Measurements from ENCODE around the gene FAM78B. TPM values are rescaled to one million over a fixed set of nuclear protein-coding genes. Genes with fewer than 3 reads are reported as not detected.

Gene FAM78B
- total RNA-seq, 1 donor from 2014 or later: 1.0 TPM

GRCh38 chr1:166141969-166142368 is 24.8 kb downstream of the FAM78B start:
- Histone ChIP-seq H3K36me3 (ENCODE audit: control insufficient read depth in 3 of 3, insufficient read depth in 3 of 3, low read length in 3 of 3) (no peaks in the 10 kb centered on the region), H3K9ac (ENCODE audit: low read depth in 1 of 3, low read length in 3 of 3) (no peak overlapping the region), H3K27ac (ENCODE audit: low read depth, low read length) (no peak overlapping the region), H3K27me3 (ENCODE audit: control insufficient read depth in 3 of 3, insufficient read depth in 3 of 3, low read length in 3 of 3) (no peaks in the 10 kb centered on the region), H3K4me3 (ENCODE audit: low read length in 3 of 3) (no peak overlapping the region), H3K4me1 (ENCODE audit: control insufficient read depth in 3 of 3, insufficient read depth in 3 of 3, low read length in 3 of 3) (peaks cover 0 to 12% (median 0%) of the 10 kb centered on the region in 3 donors), H3K9me3 (ENCODE audit: control insufficient read depth in 3 of 3, low read length in 3 of 3) (no peaks in the 10 kb centered on the region)

- no peaks in the 10 kb centered on the region for H3K9me3 ChIP-seq (ENCODE audit: control insufficient read depth in 3 of 3, low read length in 3 of 3)
- H3K4me3 ChIP-seq (ENCODE audit: low read length in 3 of 3): no peak overlapping the region
- no peak overlapping the region for H3K27ac ChIP-seq (ENCODE audit: low read depth, low read length)
- peaks cover 0 to 12% (median 0%) of the 10 kb centered on the region in 3 donors for H3K4me1 ChIP-seq (ENCODE audit: control insufficient read depth in 3 of 3, insufficient read depth in 3 of 3, low read length in 3 of 3)
- no peaks in the 10 kb centered on the region for H3K36me3 ChIP-seq (ENCODE audit: control insufficient read depth in 3 of 3, insufficient read depth in 3 of 3, low read length in 3 of 3)
- H3K9ac ChIP-seq (ENCODE audit: low read depth in 1 of 3, low read length in 3 of 3): no peak overlapping the region
- no peaks in the 10 kb centered on the region for H3K27me3 ChIP-seq (ENCODE audit: control insufficient read depth in 3 of 3, insufficient read depth in 3 of 3, low read length in 3 of 3)
These were observed 26.6 kb downstream of the FAM78B start for GRCh38 chr1:166140251-166140650.

- Histone ChIP-seq H3K9me3 (ENCODE audit: control insufficient read depth in 3 of 3, low read length in 3 of 3) (no peaks in the 10 kb centered on the region), H3K27me3 (ENCODE audit: control insufficient read depth in 3 of 3, insufficient read depth in 3 of 3, low read length in 3 of 3) (no peaks in the 10 kb centered on the region), H3K4me3 (ENCODE audit: low read length in 3 of 3) (no peak overlapping the region), H3K4me1 (ENCODE audit: control insufficient read depth in 3 of 3, insufficient read depth in 3 of 3, low read length in 3 of 3) (peaks cover 0 to 12% (median 0%) of the 10 kb centered on the region in 3 donors), H3K36me3 (ENCODE audit: control insufficient read depth in 3 of 3, insufficient read depth in 3 of 3, low read length in 3 of 3) (no peaks in the 10 kb centered on the region), H3K27ac (ENCODE audit: low read depth, low read length) (no peak overlapping the region), H3K9ac (ENCODE audit: low read depth in 1 of 3, low read length in 3 of 3) (no peak overlapping the region)
These were observed 27.1 kb downstream of the FAM78B start for GRCh38 chr1:166139735-166140134.

GRCh38 chr1:166136699-166137401 is 30.0 kb downstream of the FAM78B start:
- peaks cover 0 to under 1% (median 0%) of the 10 kb centered on the region in 3 donors for H3K4me1 ChIP-seq (ENCODE audit: control insufficient read depth in 3 of 3, insufficient read depth in 3 of 3, low read length in 3 of 3)
- no peak overlapping the region for H3K9ac ChIP-seq (ENCODE audit: low read depth in 1 of 3, low read length in 3 of 3)
- H3K27me3 ChIP-seq (ENCODE audit: control insufficient read depth in 3 of 3, insufficient read depth in 3 of 3, low read length in 3 of 3): no peaks in the 10 kb centered on the region
- peaks cover 0 to 5% (median 0%) of the 10 kb centered on the region in 3 donors for H3K36me3 ChIP-seq (ENCODE audit: control insufficient read depth in 3 of 3, insufficient read depth in 3 of 3, low read length in 3 of 3)
- H3K27ac ChIP-seq (ENCODE audit: low read depth, low read length): no peak overlapping the region
- H3K9me3 ChIP-seq (ENCODE audit: control insufficient read depth in 3 of 3, low read length in 3 of 3): peaks cover 0 to 2% (median 0%) of the 10 kb centered on the region in 3 donors
- no peak overlapping the region for H3K4me3 ChIP-seq (ENCODE audit: low read length in 3 of 3)

DNA sequence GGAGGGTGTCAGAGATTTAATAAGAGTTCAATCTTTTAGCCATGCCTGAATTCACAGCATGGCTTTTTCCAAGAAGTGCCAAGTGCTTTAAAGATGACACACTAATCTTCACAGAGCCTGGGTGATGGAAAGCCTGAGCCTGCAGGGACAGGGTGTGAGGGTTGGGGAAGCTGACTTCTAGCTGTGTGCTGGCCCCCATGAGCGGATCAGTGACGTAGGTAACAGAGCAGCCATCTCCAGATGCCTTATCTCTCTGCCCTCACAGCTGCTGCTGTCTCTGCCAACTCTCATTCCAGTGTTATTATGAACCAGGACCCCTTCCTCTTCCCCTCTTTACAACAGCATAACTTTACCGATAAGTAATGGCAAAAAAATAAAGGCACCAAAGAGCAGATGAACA is 30.6 kb downstream of the FAM78B start:
- Histone ChIP-seq H3K9me3 (ENCODE audit: control insufficient read depth in 3 of 3, low read length in 3 of 3) (peaks cover 0 to 2% (median 0%) of the 10 kb centered on the region in 3 donors), H3K27ac (ENCODE audit: low read depth, low read length) (no peak overlapping the region), H3K36me3 (ENCODE audit: control insufficient read depth in 3 of 3, insufficient read depth in 3 of 3, low read length in 3 of 3) (peaks cover 0 to 5% (median 0%) of the 10 kb centered on the region in 3 donors), H3K4me1 (ENCODE audit: control insufficient read depth in 3 of 3, insufficient read depth in 3 of 3, low read length in 3 of 3) (no peaks in the 10 kb centered on the region), H3K9ac (ENCODE audit: low read depth in 1 of 3, low read length in 3 of 3) (no peak overlapping the region), H3K4me3 (ENCODE audit: low read length in 3 of 3) (no peak overlapping the region), H3K27me3 (ENCODE audit: control insufficient read depth in 3 of 3, insufficient read depth in 3 of 3, low read length in 3 of 3) (no peaks in the 10 kb centered on the region)

DNA sequence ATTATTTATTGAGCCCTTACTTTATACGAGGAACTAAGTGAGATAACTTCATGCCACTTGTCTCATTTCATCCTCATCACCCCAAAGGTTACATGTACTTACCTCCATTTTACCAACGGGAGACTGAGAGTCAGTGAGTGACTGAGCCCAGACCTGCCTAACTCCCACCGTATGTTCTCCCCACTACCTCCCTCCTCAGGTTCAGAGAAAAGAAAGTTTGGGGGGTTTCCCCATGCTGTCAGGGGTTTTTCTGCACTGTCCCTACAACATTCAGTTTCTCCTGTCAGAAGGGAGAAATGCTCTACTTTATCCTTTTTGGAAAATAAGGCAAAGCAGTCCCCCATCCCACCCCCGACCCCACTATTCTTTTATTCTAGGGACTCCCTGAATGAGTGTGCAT is 32.9 kb downstream of the FAM78B start:
- Histone ChIP-seq H3K9ac (ENCODE audit: low read depth in 1 of 3, low read length in 3 of 3) (no peak overlapping the region), H3K27me3 (ENCODE audit: control insufficient read depth in 3 of 3, insufficient read depth in 3 of 3, low read length in 3 of 3) (no peaks in the 10 kb centered on the region), H3K9me3 (ENCODE audit: control insufficient read depth in 3 of 3, low read length in 3 of 3) (peaks cover 0 to 2% (median 0%) of the 10 kb centered on the region in 3 donors), H3K36me3 (ENCODE audit: control insufficient read depth in 3 of 3, insufficient read depth in 3 of 3, low read length in 3 of 3) (peaks cover 0 to 5% (median 0%) of the 10 kb centered on the region in 3 donors), H3K4me1 (ENCODE audit: control insufficient read depth in 3 of 3, insufficient read depth in 3 of 3, low read length in 3 of 3) (no peaks in the 10 kb centered on the region), H3K27ac (ENCODE audit: low read depth, low read length) (no peak overlapping the region), H3K4me3 (ENCODE audit: low read length in 3 of 3) (no peak overlapping the region)

- H3K4me3 ChIP-seq (ENCODE audit: low read length in 3 of 3): no peak overlapping the region
- H3K27ac ChIP-seq (ENCODE audit: low read depth, low read length): no peak overlapping the region
- peaks cover 0 to 5% (median 0%) of the 10 kb centered on the region in 3 donors for H3K36me3 ChIP-seq (ENCODE audit: control insufficient read depth in 3 of 3, insufficient read depth in 3 of 3, low read length in 3 of 3)
- H3K9ac ChIP-seq (ENCODE audit: low read depth in 1 of 3, low read length in 3 of 3): no peak overlapping the region
- peaks cover 0 to 2% (median 0%) of the 10 kb centered on the region in 3 donors for H3K9me3 ChIP-seq (ENCODE audit: control insufficient read depth in 3 of 3, low read length in 3 of 3)
- H3K27me3 ChIP-seq (ENCODE audit: control insufficient read depth in 3 of 3, insufficient read depth in 3 of 3, low read length in 3 of 3): no peaks in the 10 kb centered on the region
- H3K4me1 ChIP-seq (ENCODE audit: control insufficient read depth in 3 of 3, insufficient read depth in 3 of 3, low read length in 3 of 3): no peaks in the 10 kb centered on the region
These were observed 33.4 kb downstream of the FAM78B start for GRCh38 chr1:166133276-166133841.

GRCh38 chr1:166132496-166132895 is 34.3 kb downstream of the FAM78B start:
- Histone ChIP-seq H3K9me3 (ENCODE audit: control insufficient read depth in 3 of 3, low read length in 3 of 3) (peaks cover 0 to 2% (median 0%) of the 10 kb centered on the region in 3 donors), H3K36me3 (ENCODE audit: control insufficient read depth in 3 of 3, insufficient read depth in 3 of 3, low read length in 3 of 3) (peaks cover 0 to 5% (median 0%) of the 10 kb centered on the region in 3 donors), H3K27me3 (ENCODE audit: control insufficient read depth in 3 of 3, insufficient read depth in 3 of 3, low read length in 3 of 3) (no peaks in the 10 kb centered on the region), H3K4me3 (ENCODE audit: low read length in 3 of 3) (no peak overlapping the region), H3K4me1 (ENCODE audit: control insufficient read depth in 3 of 3, insufficient read depth in 3 of 3, low read length in 3 of 3) (no peaks in the 10 kb centered on the region), H3K9ac (ENCODE audit: low read depth in 1 of 3, low read length in 3 of 3) (no peak overlapping the region), H3K27ac (ENCODE audit: low read depth, low read length) (no peak overlapping the region)

- Histone ChIP-seq H3K27ac (ENCODE audit: low read depth, low read length) (no peak overlapping the region), H3K9me3 (ENCODE audit: control insufficient read depth in 3 of 3, low read length in 3 of 3) (peaks cover 0 to 2% (median 0%) of the 10 kb centered on the region in 3 donors), H3K4me3 (ENCODE audit: low read length in 3 of 3) (no peak overlapping the region), H3K4me1 (ENCODE audit: control insufficient read depth in 3 of 3, insufficient read depth in 3 of 3, low read length in 3 of 3) (no peaks in the 10 kb centered on the region), H3K27me3 (ENCODE audit: control insufficient read depth in 3 of 3, insufficient read depth in 3 of 3, low read length in 3 of 3) (no peaks in the 10 kb centered on the region), H3K9ac (ENCODE audit: low read depth in 1 of 3, low read length in 3 of 3) (no peak overlapping the region), H3K36me3 (ENCODE audit: control insufficient read depth in 3 of 3, insufficient read depth in 3 of 3, low read length in 3 of 3) (peaks cover 0 to 5% (median 0%) of the 10 kb centered on the region in 3 donors)
These were observed 37.8 kb downstream of the FAM78B start for GRCh38 chr1:166129006-166129405.

GRCh38 chr1:166128195-166128594 is 38.6 kb downstream of the FAM78B start:
- H3K36me3 ChIP-seq (ENCODE audit: control insufficient read depth in 3 of 3, insufficient read depth in 3 of 3, low read length in 3 of 3): peaks cover 0 to 5% (median 0%) of the 10 kb centered on the region in 3 donors
- H3K27me3 ChIP-seq (ENCODE audit: control insufficient read depth in 3 of 3, insufficient read depth in 3 of 3, low read length in 3 of 3): no peaks in the 10 kb centered on the region
- no peak overlapping the region for H3K4me3 ChIP-seq (ENCODE audit: low read length in 3 of 3)
- no peak overlapping the region for H3K27ac ChIP-seq (ENCODE audit: low read depth, low read length)
- no peaks in the 10 kb centered on the region for H3K4me1 ChIP-seq (ENCODE audit: control insufficient read depth in 3 of 3, insufficient read depth in 3 of 3, low read length in 3 of 3)
- no peak overlapping the region for H3K9ac ChIP-seq (ENCODE audit: low read depth in 1 of 3, low read length in 3 of 3)
- no peaks in the 10 kb centered on the region for H3K9me3 ChIP-seq (ENCODE audit: control insufficient read depth in 3 of 3, low read length in 3 of 3)

Data from skeletal muscle tissue (tissue), 4 donors.